ENCODE results near the gene CAMK2B. TPM values are rescaled to one million over a fixed set of nuclear protein-coding genes. Genes with fewer than 3 reads are reported as not detected.
"Not testable (repeated sequence)": the region's sequence is repeated elsewhere in the genome, so short reads cannot be mapped to it uniquely, and the experiment has no call there.

The CAMK2B gene
- total RNA-seq, 1 donor from 2014 or later, result 0.23 TPM

DNA sequence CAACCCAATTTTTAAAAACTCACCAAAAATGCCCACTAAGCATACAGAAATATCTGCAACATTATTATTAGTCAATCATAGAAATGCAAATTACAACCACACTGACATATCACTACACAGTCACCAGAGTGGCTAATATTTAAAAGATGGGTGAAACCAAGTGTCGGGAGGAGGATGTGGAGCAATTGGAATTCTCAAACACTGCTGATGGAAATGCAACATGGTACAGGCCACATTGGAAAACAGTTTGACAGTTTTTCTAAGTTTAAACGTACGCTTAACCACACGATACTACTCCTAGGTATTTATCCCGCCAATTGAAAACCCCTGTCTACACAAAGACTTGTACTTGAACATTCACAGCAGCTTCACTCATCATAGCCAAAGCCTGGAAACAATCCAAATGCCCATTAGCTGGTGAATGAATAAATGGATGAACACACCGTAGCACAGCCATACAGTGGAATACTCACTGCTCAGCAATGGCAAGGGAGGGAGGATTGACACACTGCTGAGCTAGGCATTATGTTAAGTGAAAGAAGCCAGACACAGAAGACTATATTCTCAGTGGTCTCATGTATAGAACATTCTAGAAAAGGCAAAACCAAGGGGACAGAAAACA is 152.5 kb downstream of the CAMK2B start:
- Mint-ChIP-seq H3K27me3 (ENCODE audit: unreplicated experiment) (peaks cover 10% of the 10 kb centered on the region), H3K27ac (ENCODE audit: unreplicated experiment) (no peak overlapping the region), H3K9me3 (ENCODE audit: unreplicated experiment) (no peaks in the 10 kb centered on the region), H3K4me3 (ENCODE audit: unreplicated experiment) (no peak overlapping the region), H3K36me3 (ENCODE audit: low read depth, unreplicated experiment) (peaks cover 4% of the 10 kb centered on the region), H3K4me1 (ENCODE audit: unreplicated experiment) (no peaks in the 10 kb centered on the region)
- DNase-seq (ENCODE audit: low spot score), result no peak
- TF ChIP-seq, protein P1, sequence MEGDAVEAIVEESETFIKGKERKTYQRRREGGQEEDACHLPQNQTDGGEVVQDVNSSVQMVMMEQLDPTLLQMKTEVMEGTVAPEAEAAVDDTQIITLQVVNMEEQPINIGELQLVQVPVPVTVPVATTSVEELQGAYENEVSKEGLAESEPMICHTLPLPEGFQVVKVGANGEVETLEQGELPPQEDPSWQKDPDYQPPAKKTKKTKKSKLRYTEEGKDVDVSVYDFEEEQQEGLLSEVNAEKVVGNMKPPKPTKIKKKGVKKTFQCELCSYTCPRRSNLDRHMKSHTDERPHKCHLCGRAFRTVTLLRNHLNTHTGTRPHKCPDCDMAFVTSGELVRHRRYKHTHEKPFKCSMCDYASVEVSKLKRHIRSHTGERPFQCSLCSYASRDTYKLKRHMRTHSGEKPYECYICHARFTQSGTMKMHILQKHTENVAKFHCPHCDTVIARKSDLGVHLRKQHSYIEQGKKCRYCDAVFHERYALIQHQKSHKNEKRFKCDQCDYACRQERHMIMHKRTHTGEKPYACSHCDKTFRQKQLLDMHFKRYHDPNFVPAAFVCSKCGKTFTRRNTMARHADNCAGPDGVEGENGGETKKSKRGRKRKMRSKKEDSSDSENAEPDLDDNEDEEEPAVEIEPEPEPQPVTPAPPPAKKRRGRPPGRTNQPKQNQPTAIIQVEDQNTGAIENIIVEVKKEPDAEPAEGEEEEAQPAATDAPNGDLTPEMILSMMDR (IDR thresholded peaks at IDR 0.05; ENCODE audit: unreplicated experiment), result no peak

DNA sequence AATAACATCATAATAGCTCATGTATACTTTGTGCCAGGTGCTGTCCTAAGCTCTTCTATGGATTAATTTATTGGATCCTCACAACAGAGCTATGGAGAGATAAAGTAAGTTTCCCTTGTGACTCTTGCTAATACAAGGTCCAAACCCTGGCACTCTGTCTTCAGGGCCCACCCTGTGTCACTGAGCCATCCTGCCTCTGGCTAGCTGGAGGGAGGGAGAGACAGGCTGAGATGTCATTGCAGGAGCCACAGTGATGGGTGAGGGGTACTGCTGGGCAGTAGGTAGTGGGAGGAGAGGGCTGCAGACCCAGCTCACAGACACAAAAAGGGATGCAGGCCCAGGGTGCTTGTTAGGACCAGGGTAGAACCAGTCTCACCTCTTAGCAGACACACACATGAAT is 153.0 kb downstream of the CAMK2B start:
- TF ChIP-seq, protein P1 (IDR thresholded peaks at IDR 0.05; ENCODE audit: unreplicated experiment), result no peak
- no peaks in the 10 kb centered on the region for H3K4me1 Mint-ChIP-seq (ENCODE audit: unreplicated experiment)
- H3K9me3 Mint-ChIP-seq (ENCODE audit: unreplicated experiment), result no peaks in the 10 kb centered on the region
- H3K27ac Mint-ChIP-seq (ENCODE audit: unreplicated experiment), result no peak overlapping the region
- H3K4me3 Mint-ChIP-seq (ENCODE audit: unreplicated experiment), result no peak overlapping the region
- H3K27me3 Mint-ChIP-seq (ENCODE audit: unreplicated experiment), result peaks cover 10% of the 10 kb centered on the region
- H3K36me3 Mint-ChIP-seq (ENCODE audit: low read depth, unreplicated experiment), result peaks cover 4% of the 10 kb centered on the region
- no peak for DNase-seq (ENCODE audit: low spot score)

DNA sequence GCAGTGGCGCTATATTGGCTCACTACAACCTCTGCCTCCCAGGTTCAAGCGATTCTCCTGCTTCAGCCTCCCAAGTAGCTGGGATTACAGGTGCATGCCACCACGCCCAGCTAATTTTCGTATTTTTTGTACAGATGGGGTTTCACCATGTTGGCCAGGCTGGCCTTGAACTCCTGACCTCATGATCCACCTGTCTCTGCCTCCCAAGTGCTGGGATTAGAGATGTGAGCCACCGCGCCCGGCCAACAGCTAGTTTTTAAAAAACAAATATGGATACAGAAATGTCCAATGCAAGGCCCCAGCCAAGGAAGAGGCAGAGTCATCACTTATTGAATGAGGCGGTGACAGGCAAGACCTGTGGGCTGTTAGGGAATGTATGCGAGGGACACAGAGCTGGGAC is 153.5 kb downstream of the CAMK2B start:
- not testable (repeated sequence) for H3K27ac Mint-ChIP-seq (ENCODE audit: unreplicated experiment); H3K4me1 Mint-ChIP-seq (ENCODE audit: unreplicated experiment); DNase-seq (ENCODE audit: low spot score); H3K4me3 Mint-ChIP-seq (ENCODE audit: unreplicated experiment); H3K36me3 Mint-ChIP-seq (ENCODE audit: low read depth, unreplicated experiment); H3K27me3 Mint-ChIP-seq (ENCODE audit: unreplicated experiment); H3K9me3 Mint-ChIP-seq (ENCODE audit: unreplicated experiment)

DNA sequence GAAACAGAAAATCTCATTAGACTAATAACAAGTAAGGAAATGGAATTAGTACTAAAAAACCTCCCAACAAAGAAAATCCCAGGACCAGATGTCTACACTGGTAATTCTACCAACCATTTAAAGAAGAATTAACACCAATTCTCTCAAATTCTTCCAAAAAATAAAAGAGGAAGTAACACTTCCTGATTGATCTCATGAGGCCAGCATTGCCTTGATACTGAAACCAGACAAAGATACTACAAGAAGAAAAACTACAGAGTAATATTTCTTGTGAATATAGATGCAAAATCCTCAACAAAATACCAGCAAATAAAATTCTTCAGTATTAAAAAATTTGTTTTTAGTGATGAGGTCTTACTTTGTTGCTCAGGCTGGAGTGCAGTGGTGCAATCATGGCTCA is 157.5 kb downstream of the CAMK2B start:
- Mint-ChIP-seq H3K27ac (ENCODE audit: unreplicated experiment) (no peak overlapping the region), H3K9me3 (ENCODE audit: unreplicated experiment) (no peaks in the 10 kb centered on the region), H3K36me3 (ENCODE audit: low read depth, unreplicated experiment) (no peaks in the 10 kb centered on the region), H3K4me1 (ENCODE audit: unreplicated experiment) (no peaks in the 10 kb centered on the region), H3K27me3 (ENCODE audit: unreplicated experiment) (peaks cover 6% of the 10 kb centered on the region), H3K4me3 (ENCODE audit: unreplicated experiment) (no peak overlapping the region)
- TF ChIP-seq, protein P1 (IDR thresholded peaks at IDR 0.05; ENCODE audit: unreplicated experiment), result no peak
- DNase-seq (ENCODE audit: low spot score), result no peak

Other genes with a start within 250 kb of the CAMK2B start
- gene POLM, start 243.1 kb downstream of the CAMK2B start, total RNA-seq (ENCODE audit: unreplicated experiment), result 16.9 TPM
- gene AEBP1, start 221.2 kb downstream of the CAMK2B start, total RNA-seq (ENCODE audit: unreplicated experiment), result 22.2 TPM
- 39.9 TPM for gene POLD2, start 202.0 kb downstream of the CAMK2B start, total RNA-seq (ENCODE audit: unreplicated experiment)
- 0.82 TPM for gene MYL7, start 184.3 kb downstream of the CAMK2B start, total RNA-seq (ENCODE audit: unreplicated experiment)
- gene GCK, start 136.2 kb downstream of the CAMK2B start, total RNA-seq (ENCODE audit: unreplicated experiment), result not detected
- gene YKT6, start 124.6 kb downstream of the CAMK2B start, total RNA-seq (ENCODE audit: unreplicated experiment), result 98.4 TPM
- gene NUDCD3, start 165.1 kb upstream of the CAMK2B start, total RNA-seq (ENCODE audit: unreplicated experiment), result 97.5 TPM
- not detected for gene NPC1L1, start 215.7 kb upstream of the CAMK2B start, total RNA-seq (ENCODE audit: unreplicated experiment)
- 71.6 TPM for gene DDX56, start 248.3 kb upstream of the CAMK2B start, total RNA-seq (ENCODE audit: unreplicated experiment)